DOHH2 (cell line): ENCODE data around the gene ANLN.

ENCODE experiments used
- H3F3A ChIP-seq: fragments of 200-600 bp; sonication (generic), shearing (Covaris generic); 2 replicates; pipeline ENCODE4 v1.6.0; 2016; ENCODE audit warnings: antibody characterized with exemption, mild to moderate bottlenecking; ENCODE audit not compliant: control insufficient read depth, insufficient read depth
- H3K27ac ChIP-seq: fragments of 200-600 bp; sonication (generic); 2 replicates; pipeline ENCODE4 v1.5.1; 2014; ENCODE audit warnings: low read depth, mild to moderate bottlenecking, low read length, moderate library complexity
- H3K27me3 ChIP-seq: fragments of 200-600 bp; sonication (generic); 2 replicates; pipeline ENCODE4 v1.6.1; 2014; ENCODE audit warnings: mild to moderate bottlenecking, low read length, mixed read lengths; ENCODE audit not compliant: control insufficient read depth
- H3K36me3 ChIP-seq: fragments of 200-600 bp; sonication (generic); 2 replicates; pipeline ENCODE4 v1.6.1; 2014; ENCODE audit warnings: mild to moderate bottlenecking, low read length, moderate library complexity, mixed read lengths; ENCODE audit not compliant: control insufficient read depth
- H3K4me1 ChIP-seq: fragments of 200-600 bp; sonication (generic); 2 replicates; pipeline ENCODE4 v1.6.1; 2014; ENCODE audit warnings: mild to moderate bottlenecking, low read length, mixed read lengths; ENCODE audit not compliant: control insufficient read depth
- H3K4me2 ChIP-seq: fragments of 200-600 bp; sonication (generic); 2 replicates; pipeline ENCODE4 v1.6.0; 2014; ENCODE audit warnings: mild to moderate bottlenecking, low read length, moderate library complexity
- H3K4me3 ChIP-seq: fragments of 200-600 bp; sonication (generic); 2 replicates; pipeline ENCODE4 v1.5.1; 2014; ENCODE audit warnings: mild to moderate bottlenecking, low read length, mixed read lengths
- H3K79me2 ChIP-seq: fragments of 200-600 bp; sonication (generic); 2 replicates; pipeline ENCODE4 v1.6.1; 2014; ENCODE audit warnings: mild to moderate bottlenecking, low read length, mixed read lengths; ENCODE audit not compliant: control insufficient read depth
- H3K9me2 ChIP-seq: fragments of 200-600 bp; sonication (generic); replicated peaks from 2 replicates; pipeline ENCODE4 v1.6.1; 2014; ENCODE audit warnings: mild to moderate bottlenecking, low read length, mixed read lengths; ENCODE audit not compliant: control insufficient read depth
- H3K9me3 ChIP-seq: fragments of 200-600 bp; sonication (generic); 2 replicates; pipeline ENCODE4 v1.6.1; 2014; ENCODE audit warnings: antibody characterized with exemption, low read length, mixed read lengths; ENCODE audit not compliant: control insufficient read depth, insufficient read depth
- H4K20me1 ChIP-seq: fragments of 200-600 bp; sonication (generic); 2 replicates; pipeline ENCODE4 v1.6.0; 2014; ENCODE audit warnings: low read depth, mild to moderate bottlenecking, antibody characterized with exemption, low read length, moderate library complexity; ENCODE audit not compliant: control insufficient read depth, insufficient read depth
- CTCF ChIP-seq: fragments of 200-600 bp; sonication (generic); IDR thresholded peaks from one replicate; pipeline ENCODE4 v1.5.1; 2014; ENCODE audit warnings: antibody characterized with exemption, mild to moderate bottlenecking, low read depth, low read length; ENCODE audit not compliant: poor library complexity, severe bottlenecking
- EZH2phosphoT487 ChIP-seq: fragments of 200-600 bp; sonication (generic); IDR thresholded peaks from 2 replicates; pipeline ENCODE4 v1.6.1; 2017; ENCODE audit warnings: borderline replicate concordance, mild to moderate bottlenecking, antibody characterized with exemption, low read length, moderate library complexity, mixed read lengths

The ANLN gene

GRCh38 chr7:36448781-36449379 lies 59.2 kb downstream of the ANLN start:
- H3F3A ChIP-seq = peaks cover 4% of the 10 kb centered on the region; the same call in 1 of the 2 replicates
- no peak for TF ChIP-seq CTCF
- no peak for TF ChIP-seq EZH2phosphoT487
- no peaks in the 10 kb centered on the region for H3K79me2 ChIP-seq
- H3K9me2 ChIP-seq = no peaks in the 10 kb centered on the region
- no peak overlapping the region for H3K4me3 ChIP-seq
- H3K4me2 ChIP-seq = no peak overlapping the region
- no peaks in the 10 kb centered on the region for H3K9me3 ChIP-seq
- H3K36me3 ChIP-seq = peaks cover 88% of the 10 kb centered on the region
- no peak overlapping the region for H3K27ac ChIP-seq
- no peaks in the 10 kb centered on the region for H4K20me1 ChIP-seq
- H3K4me1 ChIP-seq = no peaks in the 10 kb centered on the region
- H3K27me3 ChIP-seq = no peaks in the 10 kb centered on the region

GRCh38 chr7:36449685-36450084 lies 60.0 kb downstream of the ANLN start:
- no peak overlapping the region for H3K27ac ChIP-seq
- no peak overlapping the region for H3K4me2 ChIP-seq
- H3K36me3 ChIP-seq = peaks cover 88% of the 10 kb centered on the region
- H3K9me2 ChIP-seq = no peaks in the 10 kb centered on the region
- peaks cover 4% of the 10 kb centered on the region; the same call in 1 of the 2 replicates for H3F3A ChIP-seq
- H3K4me1 ChIP-seq = no peaks in the 10 kb centered on the region
- no peaks in the 10 kb centered on the region for H3K27me3 ChIP-seq
- H3K9me3 ChIP-seq = no peaks in the 10 kb centered on the region
- TF ChIP-seq EZH2phosphoT487 (no peak), CTCF (no peak)
- no peaks in the 10 kb centered on the region for H3K79me2 ChIP-seq
- no peaks in the 10 kb centered on the region for H4K20me1 ChIP-seq
- H3K4me3 ChIP-seq = no peak overlapping the region

- Histone ChIP-seq H3K9me3 (no peaks in the 10 kb centered on the region), H3K27me3 (peaks cover 2% of the 10 kb centered on the region; the same call in 1 of the 2 replicates), H3F3A (peaks cover 14% of the 10 kb centered on the region; the same call in 1 of the 2 replicates), H3K36me3 (peaks cover 57% of the 10 kb centered on the region), H3K9me2 (no peaks in the 10 kb centered on the region), H3K79me2 (no peaks in the 10 kb centered on the region), H3K4me1 (no peaks in the 10 kb centered on the region), H3K4me3 (no peak overlapping the region), H3K4me2 (no peak overlapping the region), H4K20me1 (no peaks in the 10 kb centered on the region), H3K27ac (no peak overlapping the region)
- TF ChIP-seq EZH2phosphoT487 (no peak), CTCF (no peak)
Observed at GRCh38 chr7:36453769-36454168, 64.1 kb downstream of the ANLN start.
